HG03196 (cell line): ENCODE results near the gene CENPF.
"Not testable (repeated sequence)": the region's sequence is repeated elsewhere in the genome, so short reads cannot be mapped to it uniquely, and the experiment has no call there.

Experiments used
- ATAC-seq: cut with Tn5 transposase; IDR thresholded peaks from one replicate; pipeline ENCODE4 v1.9.1; 2021; ENCODE audit not compliant: unreplicated experiment

CENPF gene

GRCh38 chr1:214658175-214658574, 55.2 kb downstream of the CENPF start:
- ATAC-seq, result no peak

GRCh38 chr1:214658785-214659184, 55.8 kb downstream of the CENPF start:
- no peak for ATAC-seq

DNA sequence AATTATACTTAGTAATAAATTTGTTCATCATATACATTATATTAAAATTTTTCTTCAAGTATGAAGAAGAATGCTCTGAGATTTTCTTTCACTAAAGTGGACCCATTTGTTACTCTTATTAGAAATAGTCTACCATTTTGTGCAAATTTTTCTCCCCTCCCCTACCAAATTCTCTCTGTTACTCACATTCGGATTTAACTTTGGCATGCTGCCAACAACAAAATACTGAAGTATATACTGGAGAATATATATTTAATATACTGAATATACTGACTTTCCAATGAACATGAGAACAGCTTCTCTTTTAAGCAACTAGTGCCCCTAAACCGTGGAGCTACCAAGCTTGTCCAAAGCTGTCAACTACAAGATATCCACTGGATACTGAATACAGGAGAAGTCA, 57.2 kb downstream of the CENPF start:
- no peak for ATAC-seq

- ATAC-seq, result no peak
Observed at GRCh38 chr1:214660900-214661299, 57.9 kb downstream of the CENPF start.

DNA sequence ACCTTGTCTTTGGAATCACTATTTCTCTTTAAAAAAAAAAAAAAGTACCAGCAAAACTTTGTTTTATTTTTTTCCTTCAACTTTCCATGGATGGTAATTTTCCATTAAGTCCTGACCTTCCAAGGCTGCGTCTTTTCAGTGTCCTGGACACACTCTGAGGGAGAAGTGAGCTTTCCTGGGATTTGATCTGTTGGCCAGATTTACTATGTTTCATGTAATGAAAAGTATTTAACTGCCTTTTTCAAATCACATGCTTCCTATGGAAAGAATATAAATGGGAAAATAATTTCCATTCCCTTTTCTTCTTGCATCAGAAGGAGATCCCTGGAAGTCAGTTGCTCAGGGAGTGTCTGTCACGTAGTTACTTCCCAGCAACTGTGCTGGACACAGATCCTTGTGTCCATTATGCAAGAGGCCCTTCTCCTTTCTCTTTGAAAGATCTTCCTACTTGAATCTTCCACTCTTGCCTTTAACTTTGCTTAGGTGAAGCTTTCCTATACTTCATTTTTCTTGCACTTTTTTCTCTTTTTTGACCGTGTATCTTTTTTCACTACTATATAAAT, 59.3 kb downstream of the CENPF start:
- no peak for ATAC-seq

GRCh38 chr1:214664651-214665433, 61.8 kb downstream of the CENPF start:
- ATAC-seq, result no peak

- no peak for ATAC-seq
Observed at GRCh38 chr1:214665606-214666110, 62.7 kb downstream of the CENPF start.

DNA sequence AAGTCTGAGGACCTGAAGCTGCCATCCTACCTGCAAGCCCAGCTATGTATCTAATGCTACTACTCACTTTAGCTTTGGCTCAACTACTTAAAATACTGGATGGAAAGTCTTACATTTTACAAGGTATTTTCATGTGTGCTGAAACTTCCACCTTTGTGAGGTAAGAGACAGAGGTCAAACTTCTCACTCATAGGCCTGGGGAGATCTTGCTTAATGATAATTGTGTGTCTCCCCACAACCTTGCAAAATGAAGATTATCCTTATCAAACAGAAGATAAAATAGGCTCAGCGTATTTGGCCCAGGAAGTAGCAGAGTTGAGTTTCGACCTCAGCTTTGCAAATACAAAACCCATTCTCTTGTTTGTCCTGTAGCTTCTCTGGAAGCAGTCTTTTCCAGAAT, 63.7 kb downstream of the CENPF start:
- ATAC-seq, result no peak

DNA sequence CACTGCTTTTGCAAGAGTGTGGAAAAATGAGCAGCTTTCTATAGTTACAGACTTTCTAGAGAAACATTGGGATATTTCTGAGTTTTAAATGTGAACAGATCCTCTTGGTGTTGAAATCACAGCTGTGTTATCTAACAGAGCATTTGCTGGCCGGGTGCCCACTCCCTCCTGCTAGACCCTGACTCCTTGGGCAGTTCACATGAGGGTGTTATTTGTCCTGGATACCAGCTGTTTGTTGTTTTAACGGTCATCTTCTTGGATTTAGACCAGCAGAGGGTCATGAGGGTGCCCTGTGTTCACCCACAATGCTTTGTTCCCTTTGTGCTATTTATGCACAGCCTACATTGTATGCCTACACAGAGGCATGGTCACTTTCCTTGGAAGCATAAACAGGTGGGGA, 67.1 kb downstream of the CENPF start:
- no peak for ATAC-seq

GRCh38 chr1:214673029-214673428, 70.0 kb downstream of the CENPF start:
- ATAC-seq, result not testable (repeated sequence)

DNA sequence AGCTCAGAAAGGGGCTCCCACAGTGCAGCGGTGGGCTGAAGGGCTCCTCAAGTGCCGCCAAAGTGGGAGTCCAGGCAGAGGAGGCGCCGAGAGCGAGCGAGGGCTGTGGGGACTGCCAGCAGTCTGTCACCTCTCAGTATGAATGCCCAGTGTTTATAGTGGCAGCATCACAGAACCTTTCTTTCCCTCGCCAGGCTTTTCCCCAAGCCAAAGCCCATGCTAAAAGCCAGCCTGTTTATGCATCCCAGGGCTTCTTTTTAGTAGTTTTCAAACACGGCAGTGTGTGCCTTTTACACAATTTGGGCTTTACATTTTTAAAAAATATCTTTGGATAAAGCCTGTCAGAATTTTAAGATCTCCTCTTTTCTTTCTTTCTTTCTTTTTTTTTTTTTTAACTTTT, 70.6 kb downstream of the CENPF start:
- ATAC-seq, result no peak

- not testable (repeated sequence) for ATAC-seq
Observed at GRCh38 chr1:214675524-214675923, 72.5 kb downstream of the CENPF start.

DNA sequence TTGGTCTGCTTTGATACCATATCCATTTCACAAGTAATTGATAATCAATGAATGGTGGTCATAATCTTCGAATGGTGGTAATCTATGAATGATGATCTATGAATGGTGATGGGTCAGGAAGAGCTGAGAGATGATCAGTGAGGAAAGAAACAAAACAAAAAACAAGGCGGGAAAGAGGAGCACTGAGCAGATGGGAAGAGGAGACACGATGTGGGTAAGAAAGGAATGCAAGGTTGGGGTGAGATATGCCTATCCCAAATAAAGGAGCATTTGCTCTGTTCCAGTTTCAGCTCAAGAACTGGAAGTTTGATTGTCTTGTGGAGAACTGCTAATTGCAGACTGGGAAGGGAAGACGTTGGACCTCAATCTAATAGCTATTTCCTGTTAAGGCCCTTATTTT, 73.8 kb downstream of the CENPF start:
- no peak for ATAC-seq

- no peak for ATAC-seq
Observed at GRCh38 chr1:214677945-214678344, 75.0 kb downstream of the CENPF start.

GRCh38 chr1:214678386-214678785, 75.4 kb downstream of the CENPF start:
- ATAC-seq, result no peak

DNA sequence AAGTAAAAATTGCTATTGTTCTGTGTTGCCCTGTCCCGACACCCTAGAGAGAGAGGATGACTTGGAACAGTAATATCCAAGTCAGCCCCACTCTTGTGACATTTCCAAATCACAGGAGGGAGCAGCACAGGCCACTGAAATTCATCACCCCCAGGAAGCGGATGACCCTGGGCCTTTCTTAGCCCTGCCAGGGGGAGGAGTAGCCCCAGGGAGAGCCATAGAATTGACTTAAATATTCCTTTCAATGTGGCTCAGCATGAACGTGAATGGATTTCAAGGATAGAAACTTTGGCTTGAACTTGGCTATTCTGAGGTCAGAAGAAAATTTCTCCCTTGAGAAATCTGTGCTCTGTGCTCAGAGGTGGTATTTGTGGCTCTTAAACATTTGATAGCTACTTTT, 80.6 kb downstream of the CENPF start:
- ATAC-seq, result no peak

DNA sequence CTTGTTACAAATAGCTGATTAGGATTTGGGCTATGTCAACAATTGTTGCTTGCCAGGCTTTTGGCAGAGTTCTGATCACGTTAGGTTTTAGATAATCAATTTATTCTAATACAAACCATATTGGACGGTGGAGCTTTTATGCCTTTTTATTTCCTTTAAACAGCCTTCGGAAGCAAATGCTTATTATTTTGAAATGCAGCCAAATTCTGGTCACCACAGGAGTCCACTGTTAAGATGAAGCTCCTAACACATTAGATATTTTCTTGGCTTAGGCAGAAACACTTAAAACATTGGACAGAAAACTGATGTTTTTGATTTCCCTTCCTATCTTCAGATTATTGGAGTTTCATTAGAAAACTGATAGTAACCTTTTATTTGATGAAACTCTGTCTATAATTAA, 82.9 kb downstream of the CENPF start:
- no peak for ATAC-seq

GRCh38 chr1:214686497-214686896, 83.5 kb downstream of the CENPF start:
- no peak for ATAC-seq

DNA sequence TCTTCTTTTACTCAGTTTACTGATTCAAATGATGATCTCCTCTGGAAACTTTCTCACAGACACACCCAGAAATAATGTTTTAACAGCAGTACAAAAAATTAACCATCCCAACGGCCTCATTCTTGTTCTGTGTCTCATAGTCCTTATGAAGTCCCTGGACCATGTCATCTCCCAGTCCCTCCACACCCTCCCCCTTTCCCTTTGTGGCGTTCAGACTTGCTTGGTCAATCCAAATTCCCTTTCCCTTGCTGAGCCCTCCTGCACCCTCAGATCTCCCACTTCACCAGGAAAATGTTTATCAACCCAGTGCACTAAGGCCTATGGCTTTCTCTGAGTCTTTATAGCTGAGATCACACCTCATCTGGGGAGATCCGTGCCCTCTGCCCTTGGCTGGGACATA, 85.9 kb downstream of the CENPF start:
- ATAC-seq, result no peak

GRCh38 chr1:214694769-214695168, 91.8 kb downstream of the CENPF start:
- no peak for ATAC-seq

DNA sequence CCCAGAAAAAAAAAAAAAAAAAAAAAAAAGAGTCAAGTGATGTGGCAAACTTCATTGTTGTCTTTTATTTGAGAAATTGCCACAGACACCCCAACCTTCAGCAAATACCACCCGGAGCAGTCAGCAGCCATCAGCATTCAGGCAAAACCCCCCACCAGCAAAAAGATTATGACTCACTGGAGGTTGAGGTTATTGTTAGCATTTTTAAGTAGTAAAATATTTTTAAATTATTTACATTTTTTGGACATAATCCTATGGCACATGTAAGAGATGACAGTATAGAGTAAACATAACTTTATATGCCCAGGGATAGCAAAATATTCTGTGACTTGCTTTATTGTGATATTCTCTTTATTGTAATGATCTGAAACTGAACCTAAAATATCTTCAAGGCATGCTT, 95.6 kb downstream of the CENPF start:
- ATAC-seq, result no peak

- no peak for ATAC-seq
Observed at GRCh38 chr1:214700437-214700836, 97.4 kb downstream of the CENPF start.

- ATAC-seq, result no peak
Observed at GRCh38 chr1:214702556-214702955, 99.6 kb downstream of the CENPF start.
